K562 (cell line): ENCODE data around the gene KNSTRN. TPM values are rescaled to one million over a fixed set of nuclear protein-coding genes. Genes with fewer than 3 reads are reported as not detected.
A peak's percentile ranks its signal among the peaks of the same experiment; 100 is the strongest.

ENCODE experiments used
- CBFA2T3 ChIP-seq: fragments of 450-650 bp; IDR thresholded peaks from 2 replicates; pipeline ENCODE4 v1.6.1; 2017
- CBX1 ChIP-seq: sonication (generic); IDR thresholded peaks from 2 replicates; pipeline ENCODE4 v1.6.1; 2016; ENCODE audit warnings: antibody characterized with exemption, low read depth, mild to moderate bottlenecking
- CCNT2 ChIP-seq: IDR thresholded peaks from 2 replicates; pipeline ENCODE4 v1.6.1; 2011; ENCODE audit warnings: borderline replicate concordance, low read depth, mild to moderate bottlenecking, moderate library complexity, mixed read lengths, low read length; ENCODE audit not compliant: insufficient read length; ENCODE audit errors: extremely low read depth
- CHAMP1 ChIP-seq: fragments of 450-650 bp; IDR thresholded peaks from 2 replicates; pipeline ENCODE4 v1.6.1; 2016; ENCODE audit warnings: mild to moderate bottlenecking
- E2F6 ChIP-seq, 2 experiments: IDR thresholded peaks; 2 replicates each; pipeline ENCODE4 v1.6.1; 2011; ENCODE audit warnings: borderline replicate concordance in 1 of 2, control low read depth in 1 of 2, low read depth in 1 of 2, low read length in 1 of 2, mild to moderate bottlenecking in 1 of 2, mixed read lengths in 1 of 2, moderate library complexity in 1 of 2; ENCODE audit not compliant: insufficient read depth in 1 of 2, insufficient read length in 1 of 2, poor library complexity in 1 of 2, severe bottlenecking in 1 of 2; ENCODE audit errors: extremely low read depth in 1 of 2
- ESRRB ChIP-seq: fragments of 250-450 bp; sonication (Bioruptor Pico); IDR thresholded peaks from 2 replicates; pipeline ENCODE4 v1.5.0; 2020; ENCODE audit warnings: mild to moderate bottlenecking, moderate library complexity, borderline replicate concordance
- HDAC6 ChIP-seq: IDR thresholded peaks from 2 replicates; pipeline ENCODE4 v1.6.1; 2012; ENCODE audit warnings: low read depth, mild to moderate bottlenecking, control low read depth, inconsistent platforms, low read length, moderate library complexity
- JUN ChIP-seq, 2 experiments: sonication (generic) in 1 of 2; formaldehyde crosslinking in 1 of 2; IDR thresholded peaks; 2 replicates each; pipeline versions ENCODE4 v1.6.1 to v1.8.0; 2012 to 2022; ENCODE audit warnings: borderline replicate concordance in 2 of 2, mild to moderate bottlenecking in 2 of 2, improper control_type of control experiment in 1 of 2, low read depth in 1 of 2, low read length in 1 of 2, missing genetic modification reagents in 1 of 2
- KLF13 ChIP-seq: fragments of 450-650 bp; IDR thresholded peaks from 2 replicates; pipeline ENCODE4 v1.6.1; 2016; ENCODE audit warnings: missing genetic modification characterization, low read depth, mild to moderate bottlenecking, missing compliant biosample characterization, moderate library complexity, borderline replicate concordance
- NCOA2 ChIP-seq, 2 experiments: fragments of 450-650 bp; IDR thresholded peaks; 2 replicates each; pipeline ENCODE4 v1.6.1; 2018; ENCODE audit warnings: mild to moderate bottlenecking in 2 of 2, moderate library complexity in 1 of 2; ENCODE audit not compliant: partially characterized antibody in 2 of 2
- NEUROD1 ChIP-seq: fragments of 150-350 bp; IDR thresholded peaks from 2 replicates; pipeline ENCODE4 v1.6.1; 2014; ENCODE audit warnings: borderline replicate concordance, low read length, low read depth; ENCODE audit not compliant: partially characterized antibody
- NFRKB ChIP-seq: fragments of 450-650 bp; IDR thresholded peaks from 2 replicates; pipeline ENCODE4 v1.6.1; 2016; ENCODE audit warnings: low read depth
- NR1H2 ChIP-seq: sonication (generic); formaldehyde crosslinking; IDR thresholded peaks from 2 replicates; pipeline ENCODE4 v1.4.0; 2020; ENCODE audit warnings: mild to moderate bottlenecking, missing genetic modification reagents
- NR3C1 ChIP-seq: sonication (generic); formaldehyde crosslinking; IDR thresholded peaks from 2 replicates; pipeline ENCODE4 v1.8.1; 2022; ENCODE audit warnings: missing genetic modification reagents
- RCOR1 ChIP-seq, 2 experiments: IDR thresholded peaks; 2 replicates each; pipeline ENCODE4 v1.6.1; 2012; ENCODE audit warnings: low read depth in 2 of 2, low read length in 2 of 2, borderline replicate concordance in 1 of 2, improper control_type of control experiment in 1 of 2
- SMARCA4 ChIP-seq: fragments of 450-650 bp; IDR thresholded peaks from 2 replicates; pipeline ENCODE4 v1.6.1; 2016
- SOX6 ChIP-seq: fragments of 450-650 bp; IDR thresholded peaks from 2 replicates; pipeline ENCODE4 v1.6.1; 2014; ENCODE audit warnings: mild to moderate bottlenecking
- TAF7 ChIP-seq: fragments of 450-650 bp; IDR thresholded peaks from 2 replicates; pipeline ENCODE4 v1.6.1; 2016; ENCODE audit warnings: missing genetic modification characterization, missing compliant biosample characterization
- TBP ChIP-seq: optimal IDR thresholded peaks from 2 replicates; pipeline ENCODE3; 2011; ENCODE audit warnings: low read depth, low read length, improper control_type of control experiment
- U2AF1 ChIP-seq: fragments of 200-400 bp; formaldehyde crosslinking; optimal IDR thresholded peaks from 2 replicates; pipeline ENCODE3; 2017; ENCODE audit warnings: mild to moderate bottlenecking, low read depth, low read length, moderate library complexity
- ZBTB7A ChIP-seq: IDR thresholded peaks from 2 replicates; pipeline ENCODE4 v1.6.1; 2011; ENCODE audit warnings: low read depth, mild to moderate bottlenecking, low read length, moderate library complexity, borderline replicate concordance; ENCODE audit not compliant: control insufficient read depth
- ZNF217 ChIP-seq: sonication (generic); formaldehyde crosslinking; IDR thresholded peaks from 2 replicates; pipeline ENCODE4 v1.8.0; 2022; ENCODE audit warnings: mild to moderate bottlenecking, missing genetic modification reagents
- ZNF263 ChIP-seq: sonication (generic); formaldehyde crosslinking; IDR thresholded peaks from 2 replicates; pipeline ENCODE4 v1.8.0; 2022; ENCODE audit warnings: mild to moderate bottlenecking, missing genetic modification reagents, borderline replicate concordance
- ZNF511 ChIP-seq: sonication (generic); formaldehyde crosslinking; IDR thresholded peaks from 2 replicates; pipeline ENCODE4 v1.8.0; 2022; ENCODE audit warnings: mild to moderate bottlenecking, missing genetic modification reagents
- polyA plus RNA-seq, 8 experiments: library from polyadenylated mRNA; depleted of rRNA in 4 of 8; stranded (reverse) in 5 of 8; unstranded in 3 of 8; fragments of >200 nt; fragmentation: Nextera tagmentation in 2 of 8; fragmentation: Illumina TruSeq in 1 of 8; extraction: Ambion mirVana in 2 of 8; extraction: Trizol in 1 of 8; gene quantifications; 2 replicates each; pipeline versions ENCODE4 v1.2.1 to v1.2.3, GENCODE V29; 2011 to 2014; ENCODE audit warnings: inconsistent platforms in 1 of 8, missing spikeins in 1 of 8
- total RNA-seq, 7 experiments: library from RNA; depleted of rRNA in 6 of 7; stranded (reverse); fragments of >200 nt in 6 of 7; fragmentation: Illumina TruSeq in 2 of 7; extraction: Trizol in 2 of 7; gene quantifications; 2 replicates each; pipeline versions ENCODE4 v1.2.1 to v1.2.3, GENCODE V29; 2011 to 2021; ENCODE audit warnings: low replicate concordance in 1 of 7

KNSTRN gene
- total and polyA plus RNA-seq, 9 of the 15 experiments (the other 6 are each of a cell fraction or from before 2014, with no cell fraction given), result 48.7 to 88.2 (median 66.3) TPM

GRCh38 chr15:40382580-40383456 lies at the start of gene KNSTRN (continued):
- TF ChIP-seq ZNF263 (CRISPR knock-in tag) (no peak), TAF7 (tag) (no peak), NR3C1 (CRISPR knock-in tag) (no peak), JUN (IDR thresholded peaks at IDR 0.05; ENCODE audit: borderline replicate concordance, low read depth, low read length) (no peak), JUN (CRISPR knock-in tag; IDR thresholded peaks at IDR 0.05; ENCODE audit: borderline replicate concordance) (no peak), NFRKB (no peak), KLF13 (tag) (no peak), ZNF511 (no peak), HDAC6 (no peak), CBFA2T3 (no peak), NCOA2 (IDR thresholded peaks at IDR 0.05; ENCODE audit: partially characterized antibody in 2 of 2) (no peak), CHAMP1 (no peak), NR1H2 (CRISPR knock-in tag) (no peak), SMARCA4 (no peak), CBX1 (no peak), TBP (peak; percentile 85), RCOR1 (IDR thresholded peaks at IDR 0.05; ENCODE audit: borderline replicate concordance in 1 of 2, low read depth in 2 of 2, low read length in 2 of 2) (no peak), U2AF1 (no peak), ZNF217 (CRISPR knock-in tag) (no peak), NEUROD1 (peak; percentile 17), ESRRB (CRISPR knock-in tag) (no peak), SOX6 (no peak), E2F6 (IDR thresholded peaks at IDR 0.05; ENCODE audit: borderline replicate concordance in 1 of 2, extremely low read depth in 1 of 2, insufficient read depth in 1 of 2, insufficient read length in 1 of 2, low read depth in 1 of 2, low read length in 1 of 2, poor library complexity in 1 of 2, severe bottlenecking in 1 of 2) (peak in 1 of 2 experiments; percentile 20), CCNT2 (no peak), ZBTB7A (peak; percentile 46; the same call in 1 of the 2 replicates)
